ENCODE data around the gene PDE4D.

DNA sequence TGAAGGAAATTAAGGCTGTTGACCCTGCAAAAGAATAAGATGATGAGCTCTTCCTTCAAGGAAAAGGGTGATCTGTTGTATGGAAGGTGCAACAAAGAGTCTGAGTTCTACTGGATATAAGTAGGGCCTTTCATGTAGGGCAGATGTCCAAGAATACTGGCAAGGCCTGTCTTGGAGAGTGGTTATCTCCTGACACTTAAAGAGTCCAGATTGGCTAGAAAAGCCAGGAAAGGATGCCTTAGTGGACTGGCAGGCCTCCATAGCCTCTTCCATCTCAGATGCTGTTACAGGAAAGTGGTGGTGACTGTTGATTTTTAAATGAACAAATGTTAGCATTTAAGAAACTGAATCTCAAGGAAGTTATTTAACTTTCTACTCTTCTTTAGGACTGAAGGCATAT is 914.4 kb downstream of the PDE4D start:
- TF ChIP-seq, protein P1, sequence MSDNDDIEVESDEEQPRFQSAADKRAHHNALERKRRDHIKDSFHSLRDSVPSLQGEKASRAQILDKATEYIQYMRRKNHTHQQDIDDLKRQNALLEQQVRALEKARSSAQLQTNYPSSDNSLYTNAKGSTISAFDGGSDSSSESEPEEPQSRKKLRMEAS (IDR thresholded peaks at IDR 0.05; ENCODE audit: insufficient read depth, insufficient read length): no peak
- TF ChIP-seq, protein P2, sequence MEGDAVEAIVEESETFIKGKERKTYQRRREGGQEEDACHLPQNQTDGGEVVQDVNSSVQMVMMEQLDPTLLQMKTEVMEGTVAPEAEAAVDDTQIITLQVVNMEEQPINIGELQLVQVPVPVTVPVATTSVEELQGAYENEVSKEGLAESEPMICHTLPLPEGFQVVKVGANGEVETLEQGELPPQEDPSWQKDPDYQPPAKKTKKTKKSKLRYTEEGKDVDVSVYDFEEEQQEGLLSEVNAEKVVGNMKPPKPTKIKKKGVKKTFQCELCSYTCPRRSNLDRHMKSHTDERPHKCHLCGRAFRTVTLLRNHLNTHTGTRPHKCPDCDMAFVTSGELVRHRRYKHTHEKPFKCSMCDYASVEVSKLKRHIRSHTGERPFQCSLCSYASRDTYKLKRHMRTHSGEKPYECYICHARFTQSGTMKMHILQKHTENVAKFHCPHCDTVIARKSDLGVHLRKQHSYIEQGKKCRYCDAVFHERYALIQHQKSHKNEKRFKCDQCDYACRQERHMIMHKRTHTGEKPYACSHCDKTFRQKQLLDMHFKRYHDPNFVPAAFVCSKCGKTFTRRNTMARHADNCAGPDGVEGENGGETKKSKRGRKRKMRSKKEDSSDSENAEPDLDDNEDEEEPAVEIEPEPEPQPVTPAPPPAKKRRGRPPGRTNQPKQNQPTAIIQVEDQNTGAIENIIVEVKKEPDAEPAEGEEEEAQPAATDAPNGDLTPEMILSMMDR (IDR thresholded peaks at IDR 0.05; ENCODE audit: extremely low read depth in 1 of 2, insufficient read depth in 1 of 2, low read depth in 1 of 2, low read length in 2 of 2): no peak
- TF ChIP-seq JUN (IDR thresholded peaks at IDR 0.05; ENCODE audit: borderline replicate concordance, insufficient read depth, insufficient read length, low read depth): no peak
- no peak for TF ChIP-seq EZH2 (IDR thresholded peaks at IDR 0.05; ENCODE audit: borderline replicate concordance, low read depth, low read length, severe bottlenecking)
- no peak for TF ChIP-seq POLR2A (IDR thresholded peaks at IDR 0.05; ENCODE audit: low read depth, low read length)
- no peak for TF ChIP-seq POLR2AphosphoS5 (IDR thresholded peaks at IDR 0.05; ENCODE audit: insufficient read depth, low read depth, low read length)
- TF ChIP-seq MYC (IDR thresholded peaks at IDR 0.05; ENCODE audit: low read depth, low read length): no peak
- TF ChIP-seq FOS (IDR thresholded peaks at IDR 0.05; ENCODE audit: borderline replicate concordance, insufficient read depth, low read length): no peak
- TF ChIP-seq GATA2 (IDR thresholded peaks at IDR 0.05; ENCODE audit: insufficient read depth, insufficient read length, low read depth, low read length): no peak

Measured in endothelial cell of umbilical vein (primary cell).